Type B pancreatic cell (in vitro differentiated cells): ENCODE results near the gene ANXA5. TPM values are rescaled to one million over a fixed set of nuclear protein-coding genes. Genes with fewer than 3 reads are reported as not detected.

Experiments
- DNase-seq: peaks from one replicate; pipeline ENCODE4 v3.0.0; 2021; ENCODE audit warnings: mixed read lengths; ENCODE audit not compliant: unreplicated experiment; ENCODE audit errors: extremely low spot score
- H3K27ac Mint-ChIP-seq: 2 replicates; pipeline ENCODE4 v1.8.0; 2021; ENCODE audit warnings: mild to moderate bottlenecking, mixed read lengths
- H3K27me3 Mint-ChIP-seq: 2 replicates; pipeline ENCODE4 v1.8.0; 2021; ENCODE audit warnings: mixed read lengths
- H3K36me3 Mint-ChIP-seq: 2 replicates; pipeline ENCODE4 v1.8.0; 2021; ENCODE audit warnings: mixed read lengths
- H3K4me1 Mint-ChIP-seq: one replicate; pipeline ENCODE4 v1.8.0; 2021; ENCODE audit warnings: mixed read lengths; ENCODE audit not compliant: unreplicated experiment
- H3K4me3 Mint-ChIP-seq: 2 replicates; pipeline ENCODE4 v1.8.0; 2021; ENCODE audit warnings: mild to moderate bottlenecking, mixed read lengths
- H3K9me3 Mint-ChIP-seq: 2 replicates; pipeline ENCODE4 v1.8.0; 2021; ENCODE audit warnings: mixed read lengths
- total RNA-seq: library from RNA; stranded (reverse); gene quantifications from 2 replicates; pipeline ENCODE4 v1.2.1, GENCODE V29; 2021; ENCODE audit warnings: low replicate concordance
- TF ChIP-seq, protein P1 (sequence below): fragments of 200-600 bp; sonication (generic); conservative IDR thresholded peaks from 2 replicates; pipeline ENCODE4 v1.5.0; 2021; ENCODE audit warnings: antibody characterized with exemption, mild to moderate bottlenecking

The ANXA5 gene
- total RNA-seq, 1 donor from 2014 or later: 175 TPM

DNA sequence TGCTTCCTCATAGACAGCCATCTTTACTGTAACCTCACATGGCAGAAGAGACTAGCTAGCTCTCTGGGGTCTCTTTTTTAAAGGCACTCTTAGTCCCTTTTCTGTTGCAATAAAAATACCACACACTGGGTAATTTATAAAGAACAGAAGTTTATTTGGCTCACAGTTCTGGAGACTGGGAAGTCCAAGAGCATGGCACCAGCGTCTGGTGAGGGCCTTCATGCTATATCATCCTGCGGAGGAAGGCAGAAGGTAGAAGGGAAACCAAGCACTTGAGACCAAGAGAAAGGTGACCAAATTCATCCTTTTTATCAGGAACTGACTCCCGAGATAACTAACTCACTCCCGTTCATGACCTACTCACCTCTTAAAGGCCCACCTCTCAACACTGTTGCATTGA is 5.4 kb upstream of the ANXA5 start:
- no peak overlapping the region for H3K4me3 Mint-ChIP-seq
- H3K4me1 Mint-ChIP-seq: peaks cover 5% of the 10 kb centered on the region
- no peak overlapping the region for H3K27ac Mint-ChIP-seq
- H3K9me3 Mint-ChIP-seq: no peaks in the 10 kb centered on the region
- H3K36me3 Mint-ChIP-seq: no peaks in the 10 kb centered on the region
- peaks cover 15% of the 10 kb centered on the region for H3K27me3 Mint-ChIP-seq
- TF ChIP-seq, protein P1, sequence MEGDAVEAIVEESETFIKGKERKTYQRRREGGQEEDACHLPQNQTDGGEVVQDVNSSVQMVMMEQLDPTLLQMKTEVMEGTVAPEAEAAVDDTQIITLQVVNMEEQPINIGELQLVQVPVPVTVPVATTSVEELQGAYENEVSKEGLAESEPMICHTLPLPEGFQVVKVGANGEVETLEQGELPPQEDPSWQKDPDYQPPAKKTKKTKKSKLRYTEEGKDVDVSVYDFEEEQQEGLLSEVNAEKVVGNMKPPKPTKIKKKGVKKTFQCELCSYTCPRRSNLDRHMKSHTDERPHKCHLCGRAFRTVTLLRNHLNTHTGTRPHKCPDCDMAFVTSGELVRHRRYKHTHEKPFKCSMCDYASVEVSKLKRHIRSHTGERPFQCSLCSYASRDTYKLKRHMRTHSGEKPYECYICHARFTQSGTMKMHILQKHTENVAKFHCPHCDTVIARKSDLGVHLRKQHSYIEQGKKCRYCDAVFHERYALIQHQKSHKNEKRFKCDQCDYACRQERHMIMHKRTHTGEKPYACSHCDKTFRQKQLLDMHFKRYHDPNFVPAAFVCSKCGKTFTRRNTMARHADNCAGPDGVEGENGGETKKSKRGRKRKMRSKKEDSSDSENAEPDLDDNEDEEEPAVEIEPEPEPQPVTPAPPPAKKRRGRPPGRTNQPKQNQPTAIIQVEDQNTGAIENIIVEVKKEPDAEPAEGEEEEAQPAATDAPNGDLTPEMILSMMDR: no peak
- no peak for DNase-seq

DNA sequence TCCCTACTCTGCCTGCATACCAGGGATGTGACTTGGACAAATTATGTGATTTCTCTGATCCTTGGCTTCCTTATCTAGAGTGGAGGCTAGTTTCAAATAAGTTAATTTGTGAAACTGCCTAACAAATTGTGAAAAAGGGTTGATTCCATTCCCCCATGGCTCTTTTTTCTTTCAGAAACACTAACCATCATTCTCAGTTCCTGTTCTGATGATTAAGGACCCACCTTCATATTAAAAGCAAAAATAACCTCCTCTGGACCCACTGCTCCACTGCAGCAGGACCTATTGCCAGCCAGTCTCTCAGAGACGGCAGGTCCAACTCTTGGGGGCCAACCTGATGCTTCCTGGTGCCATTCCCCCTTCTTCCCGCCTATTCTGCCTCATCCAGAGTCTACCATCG is 4.5 kb upstream of the ANXA5 start:
- no peak overlapping the region for H3K27ac Mint-ChIP-seq
- peaks cover 5% of the 10 kb centered on the region for H3K4me1 Mint-ChIP-seq
- no peak for DNase-seq
- TF ChIP-seq, protein P1: no peak
- no peak overlapping the region for H3K4me3 Mint-ChIP-seq
- no peaks in the 10 kb centered on the region for H3K36me3 Mint-ChIP-seq
- no peaks in the 10 kb centered on the region for H3K9me3 Mint-ChIP-seq
- H3K27me3 Mint-ChIP-seq: peaks cover 15% of the 10 kb centered on the region

DNA sequence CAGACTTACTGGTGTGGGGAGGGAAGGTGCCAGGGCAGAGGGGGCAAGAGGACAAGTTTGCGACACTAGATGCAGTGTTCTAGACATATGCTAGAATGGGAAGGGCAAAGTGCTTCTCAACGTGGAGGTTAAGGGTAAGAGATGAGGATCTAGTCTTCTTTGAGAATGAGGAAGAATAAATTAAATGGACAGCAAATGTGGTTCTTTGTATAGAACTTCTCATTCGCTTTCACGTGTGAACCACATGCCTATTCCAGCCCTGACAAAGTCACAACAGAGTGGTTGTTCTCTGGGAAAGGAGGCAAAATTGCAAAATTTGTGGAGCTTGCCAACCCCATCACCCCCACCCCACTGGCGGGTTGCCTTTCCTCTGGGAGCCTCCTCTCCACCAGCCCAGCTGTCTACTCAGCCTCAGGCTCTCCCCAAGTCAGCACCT is 1.5 kb upstream of the ANXA5 start:
- Mint-ChIP-seq H3K27ac (no peak overlapping the region), H3K4me1 (peaks cover 8% of the 10 kb centered on the region), H3K9me3 (no peaks in the 10 kb centered on the region), H3K36me3 (peaks cover 7% of the 10 kb centered on the region), H3K4me3 (peak overlapping the region; percentile 91), H3K27me3 (peaks cover 15% of the 10 kb centered on the region)
- TF ChIP-seq, protein P1: no peak
- no peak for DNase-seq

DNA sequence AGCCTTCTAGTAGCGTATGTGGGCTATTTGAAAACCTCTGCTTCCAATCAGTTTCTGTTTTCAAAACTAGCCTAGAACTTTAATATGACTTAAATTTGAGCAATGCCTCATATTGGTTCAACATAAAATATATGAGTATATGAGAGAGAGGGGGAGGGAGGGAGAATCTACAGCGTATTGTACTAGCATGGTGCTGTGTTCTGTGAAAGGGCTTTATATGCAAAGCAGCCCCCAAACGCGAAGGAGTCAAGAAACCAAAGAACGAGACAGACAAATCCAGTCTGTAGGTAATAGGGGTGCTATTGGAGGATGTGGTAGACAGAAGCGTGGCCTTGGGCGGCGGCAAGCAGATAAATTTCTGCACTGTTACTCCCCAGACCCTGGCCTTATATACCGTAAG is 784 bp upstream of the ANXA5 start:
- Mint-ChIP-seq H3K4me3 (peak overlapping the region; percentile 91), H3K36me3 (peaks cover 12% of the 10 kb centered on the region), H3K27ac (peak overlapping the region; percentile 90), H3K27me3 (peaks cover 15% of the 10 kb centered on the region), H3K9me3 (no peaks in the 10 kb centered on the region), H3K4me1 (peaks cover 11% of the 10 kb centered on the region)
- TF ChIP-seq, protein P1: no peak
- DNase-seq: no peak

DNA sequence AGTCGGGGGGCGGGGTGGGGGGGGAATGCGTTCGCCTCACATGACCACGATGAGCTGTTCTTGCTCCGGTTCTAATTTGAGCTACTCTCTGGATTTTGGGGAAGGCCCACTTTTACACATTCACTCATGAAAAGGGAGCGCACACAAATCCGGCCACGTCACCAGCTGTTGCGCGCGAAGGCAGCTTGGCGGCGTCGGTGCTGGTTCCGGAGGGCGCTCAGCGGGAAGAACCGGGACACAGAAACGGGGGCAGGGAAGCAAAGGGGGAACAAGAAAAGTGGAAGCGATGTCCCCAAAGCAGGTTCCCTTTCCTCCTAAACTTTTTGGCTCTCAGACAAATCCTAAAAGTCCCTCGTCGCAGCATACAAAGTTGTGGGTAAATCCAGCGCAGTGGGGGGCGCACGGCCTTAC is 605 bp downstream of the ANXA5 start:
- DNase-seq: peak; percentile 68
- peak overlapping the region; percentile 98 for H3K27ac Mint-ChIP-seq
- peaks cover 22% of the 10 kb centered on the region for H3K36me3 Mint-ChIP-seq
- TF ChIP-seq, protein P1: no peak
- H3K4me1 Mint-ChIP-seq: peaks cover 11% of the 10 kb centered on the region
- H3K9me3 Mint-ChIP-seq: no peaks in the 10 kb centered on the region
- peaks cover 15% of the 10 kb centered on the region for H3K27me3 Mint-ChIP-seq
- H3K4me3 Mint-ChIP-seq: peak overlapping the region; percentile 98

DNA sequence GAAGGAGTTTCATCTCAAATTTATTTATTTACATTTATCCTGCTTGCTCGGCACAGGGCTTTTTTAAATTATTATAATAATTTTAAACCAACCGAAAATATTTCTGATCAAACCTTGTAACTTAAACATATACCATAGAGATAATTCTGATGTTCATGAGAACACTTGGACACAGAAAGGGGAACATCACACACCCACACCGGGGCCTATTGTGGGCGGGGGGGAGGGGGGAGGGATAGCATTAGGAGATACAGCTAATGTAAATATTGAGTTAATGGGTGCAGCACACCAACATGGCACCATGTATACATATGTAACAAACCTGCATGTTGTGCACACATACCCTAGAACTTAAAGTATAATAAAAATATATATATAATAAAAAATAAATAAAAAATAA is 2.9 kb downstream of the ANXA5 start:
- TF ChIP-seq, protein P1: no peak
- no peak for DNase-seq
- H3K27ac Mint-ChIP-seq: no peak overlapping the region
- H3K4me1 Mint-ChIP-seq: peaks cover 6% of the 10 kb centered on the region
- peaks cover 4% of the 10 kb centered on the region for H3K27me3 Mint-ChIP-seq
- H3K4me3 Mint-ChIP-seq: no peak overlapping the region
- no peaks in the 10 kb centered on the region for H3K9me3 Mint-ChIP-seq
- peaks cover 22% of the 10 kb centered on the region for H3K36me3 Mint-ChIP-seq
